Measurements from ENCODE around the gene MAPK11. TPM values are rescaled to one million over a fixed set of nuclear protein-coding genes. Genes with fewer than 3 reads are reported as not detected.

The MAPK11 gene
- polyA plus RNA-seq, 3 donors, result 0.81 TPM; not detected in 2

DNA sequence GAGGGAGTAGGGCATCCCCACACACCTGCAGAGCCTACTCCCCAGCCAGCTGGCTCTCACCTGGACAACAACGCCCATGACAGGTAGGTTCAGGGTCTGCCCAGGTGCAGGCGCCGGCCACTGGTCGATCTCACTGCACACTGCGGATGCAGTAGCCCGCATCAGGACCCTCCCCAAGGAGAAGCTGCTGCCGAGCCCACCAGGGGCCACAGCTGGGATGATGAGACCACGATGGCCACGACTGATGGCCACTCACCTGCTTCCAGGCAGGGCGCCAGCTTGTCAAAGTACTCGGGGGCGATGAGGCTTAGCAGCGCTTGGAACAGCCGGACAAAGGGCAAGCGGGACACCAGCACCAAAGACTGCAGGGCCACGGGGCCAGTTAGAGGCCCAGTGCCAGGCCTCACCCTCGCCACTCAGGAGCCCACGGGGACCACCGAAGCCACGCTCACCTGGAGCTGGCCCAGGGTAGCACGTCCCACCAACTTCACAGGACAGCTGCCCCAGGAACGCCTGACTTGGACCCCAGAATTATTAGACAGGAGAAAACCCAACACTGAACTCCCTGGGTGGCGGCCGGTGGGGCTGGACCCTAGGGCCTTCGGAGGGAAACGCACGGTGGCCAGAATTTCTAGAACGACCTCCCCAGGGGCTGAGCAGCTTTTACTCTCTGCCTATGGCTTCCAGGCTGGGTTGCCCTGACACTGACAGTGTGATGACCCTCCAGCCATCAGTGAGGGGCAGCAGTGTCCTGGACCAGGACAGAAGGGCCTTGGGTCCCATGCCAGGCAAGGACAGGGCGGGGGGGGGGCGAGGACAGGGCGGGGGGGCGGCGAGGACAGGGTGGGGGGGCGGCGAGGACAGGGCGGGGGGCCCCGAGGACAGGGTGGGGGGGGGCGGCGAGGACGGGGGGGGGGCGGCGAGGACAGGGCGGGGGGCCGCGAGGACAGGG lies 46.2 kb upstream of the MAPK11 start:
- H3K27me3 ChIP-seq (ENCODE audit: control insufficient read depth in 2 of 2, insufficient read depth in 2 of 2, low read length in 2 of 2), result no peaks in the 10 kb centered on the region
- H3K79me2 ChIP-seq (ENCODE audit: insufficient read depth, low read length), result peaks cover 11% of the 10 kb centered on the region
- Mint-ChIP-seq H3K36me3 (peaks cover 2 to 5% of the 10 kb centered on the region in 2 donors), H3K27me3 (ENCODE audit: low read depth in 3 of 3) (peaks cover 3 to 6% (median 5%) of the 10 kb centered on the region in 3 donors), H3K9me3 (no peaks in the 10 kb centered on the region), H3K4me3 (no peak overlapping the region), H3K27ac (no peak overlapping the region), H3K4me1 (peaks cover 20% of the 10 kb centered on the region)
- H4K20me1 ChIP-seq (ENCODE audit: insufficient read depth, low read length), result no peaks in the 10 kb centered on the region
- no peak overlapping the region for H2AFZ ChIP-seq (ENCODE audit: insufficient read depth, low read depth, low read length, poor library complexity, severe bottlenecking)
- DNase-seq, result no peak
- 94% methylated on average over 28 of the region's 45 CpGs for WGBS (ENCODE audit: insufficient coverage)
- H3K36me3 ChIP-seq (replicated peaks in 1 of 2; ENCODE audit: control insufficient read depth in 1 of 2, insufficient read depth in 2 of 2, low read length in 2 of 2), result peaks cover 0 to 4% of the 10 kb centered on the region in 2 donors
- no peak overlapping the region for H3K4me2 ChIP-seq (replicated peaks; ENCODE audit: extremely low read depth, low read length, poor library complexity, severe bottlenecking)
- peaks cover 22 to 25% of the 10 kb centered on the region in 2 donors for H3K4me1 ChIP-seq (ENCODE audit: control insufficient read depth in 1 of 2, insufficient read depth in 2 of 2, low read length in 2 of 2)
- intact Hi-C loops (cut with micrococcal nuclease), result loop anchor here in 1 of 2 donors (2.0 kb wide), 1 partner anchor 14 kb away; no protein-coding TSS in a partner anchor
- no peak overlapping the region for H3K9ac ChIP-seq (ENCODE audit: insufficient read depth, low read length, poor library complexity, severe bottlenecking)
- no peak overlapping the region for H3K27ac ChIP-seq (ENCODE audit: low read depth in 1 of 2, low read length in 2 of 2)
- TF ChIP-seq, protein P1, sequence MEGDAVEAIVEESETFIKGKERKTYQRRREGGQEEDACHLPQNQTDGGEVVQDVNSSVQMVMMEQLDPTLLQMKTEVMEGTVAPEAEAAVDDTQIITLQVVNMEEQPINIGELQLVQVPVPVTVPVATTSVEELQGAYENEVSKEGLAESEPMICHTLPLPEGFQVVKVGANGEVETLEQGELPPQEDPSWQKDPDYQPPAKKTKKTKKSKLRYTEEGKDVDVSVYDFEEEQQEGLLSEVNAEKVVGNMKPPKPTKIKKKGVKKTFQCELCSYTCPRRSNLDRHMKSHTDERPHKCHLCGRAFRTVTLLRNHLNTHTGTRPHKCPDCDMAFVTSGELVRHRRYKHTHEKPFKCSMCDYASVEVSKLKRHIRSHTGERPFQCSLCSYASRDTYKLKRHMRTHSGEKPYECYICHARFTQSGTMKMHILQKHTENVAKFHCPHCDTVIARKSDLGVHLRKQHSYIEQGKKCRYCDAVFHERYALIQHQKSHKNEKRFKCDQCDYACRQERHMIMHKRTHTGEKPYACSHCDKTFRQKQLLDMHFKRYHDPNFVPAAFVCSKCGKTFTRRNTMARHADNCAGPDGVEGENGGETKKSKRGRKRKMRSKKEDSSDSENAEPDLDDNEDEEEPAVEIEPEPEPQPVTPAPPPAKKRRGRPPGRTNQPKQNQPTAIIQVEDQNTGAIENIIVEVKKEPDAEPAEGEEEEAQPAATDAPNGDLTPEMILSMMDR (IDR thresholded peaks at IDR 0.05), result no peak
- no peaks in the 10 kb centered on the region for H3K9me3 ChIP-seq (replicated peaks in 1 of 2; ENCODE audit: control insufficient read depth in 1 of 2, insufficient read depth in 1 of 2, low read length in 2 of 2)
- H3K4me3 ChIP-seq (replicated peaks in 1 of 3; ENCODE audit: low read depth in 2 of 3, low read length in 3 of 3), result no peak overlapping the region

DNA sequence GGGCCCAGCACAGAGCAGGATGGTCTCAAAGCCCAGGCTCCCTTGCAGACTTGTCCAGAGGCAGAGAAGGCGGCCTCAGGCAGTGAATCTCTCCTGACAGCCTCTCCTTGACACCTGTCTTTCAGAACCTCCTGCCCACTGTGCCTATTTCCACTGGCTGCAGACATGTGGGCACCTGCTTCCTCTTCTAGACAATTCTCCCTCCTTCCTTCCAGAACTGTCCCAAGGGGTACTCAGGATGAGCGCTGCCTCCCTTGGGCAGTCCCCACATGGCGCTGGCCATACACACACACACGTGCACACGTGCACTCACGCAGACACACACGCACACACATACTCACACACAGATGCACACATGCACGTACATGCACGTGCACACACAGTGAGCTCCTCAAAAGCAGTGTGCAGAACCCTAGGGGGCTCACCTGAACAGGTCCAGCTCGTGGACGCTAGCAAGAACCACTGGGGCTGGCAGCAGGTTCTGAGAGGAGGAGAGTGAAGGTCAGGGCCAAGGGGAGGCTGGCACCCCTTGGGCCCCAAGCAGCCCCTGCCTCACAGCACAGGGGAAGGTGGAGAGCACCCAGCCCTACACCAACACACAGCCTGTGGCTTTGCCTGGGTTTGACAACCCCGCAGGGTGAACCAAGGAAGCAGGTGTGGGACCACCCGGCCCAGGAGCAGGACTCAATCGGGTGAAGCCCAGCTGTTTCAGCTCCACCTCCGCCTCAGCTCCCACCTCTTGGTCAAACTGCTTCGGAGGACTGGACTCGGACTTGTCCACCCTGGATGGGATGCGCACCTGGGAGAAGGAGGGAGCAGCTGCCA lies 45.3 kb upstream of the MAPK11 start:
- WGBS (ENCODE audit: insufficient coverage), result 78% methylated on average over 13 of the region's 18 CpGs
- intact Hi-C loops (cut with micrococcal nuclease), result loop anchor here in 1 of 2 donors (2.0 kb wide), 1 partner anchor 13 kb away; no protein-coding TSS in a partner anchor
- H3K4me1 ChIP-seq (ENCODE audit: control insufficient read depth in 1 of 2, insufficient read depth in 2 of 2, low read length in 2 of 2), result peaks cover 22 to 25% of the 10 kb centered on the region in 2 donors
- H3K9ac ChIP-seq (ENCODE audit: insufficient read depth, low read length, poor library complexity, severe bottlenecking), result peak overlapping the region; percentile 66
- peaks cover 11% of the 10 kb centered on the region for H3K79me2 ChIP-seq (ENCODE audit: insufficient read depth, low read length)
- peak overlapping the region in 1 of 3 experiments; percentile 74 for H3K4me3 ChIP-seq (replicated peaks in 1 of 3; ENCODE audit: low read depth in 2 of 3, low read length in 3 of 3)
- H3K27ac Mint-ChIP-seq, result peak overlapping the region in 1 of 7 donors; percentile 67
- H2AFZ ChIP-seq (ENCODE audit: insufficient read depth, low read depth, low read length, poor library complexity, severe bottlenecking), result peak overlapping the region; percentile 80
- H3K4me2 ChIP-seq (replicated peaks; ENCODE audit: extremely low read depth, low read length, poor library complexity, severe bottlenecking), result peak overlapping the region; percentile 84
- DNase-seq, result no peak
- H3K27ac ChIP-seq (ENCODE audit: low read depth in 1 of 2, low read length in 2 of 2), result peak overlapping the region in 1 of 2 donors; percentile 87
- peaks cover 0 to 4% of the 10 kb centered on the region in 2 donors for H3K36me3 ChIP-seq (replicated peaks in 1 of 2; ENCODE audit: control insufficient read depth in 1 of 2, insufficient read depth in 2 of 2, low read length in 2 of 2)
- TF ChIP-seq, protein P1 (IDR thresholded peaks at IDR 0.05), result no peak
- no peaks in the 10 kb centered on the region for H3K27me3 ChIP-seq (ENCODE audit: control insufficient read depth in 2 of 2, insufficient read depth in 2 of 2, low read length in 2 of 2)
- no peaks in the 10 kb centered on the region for H4K20me1 ChIP-seq (ENCODE audit: insufficient read depth, low read length)
- no peaks in the 10 kb centered on the region for H3K9me3 ChIP-seq (replicated peaks in 1 of 2; ENCODE audit: control insufficient read depth in 1 of 2, insufficient read depth in 1 of 2, low read length in 2 of 2)
- H3K36me3 Mint-ChIP-seq, result peaks cover 2 to 5% of the 10 kb centered on the region in 2 donors
- H3K27me3 Mint-ChIP-seq (ENCODE audit: low read depth in 3 of 3), result peaks cover 3 to 6% (median 6%) of the 10 kb centered on the region in 3 donors
- peak overlapping the region; percentile 66 to 74 for H3K4me3 Mint-ChIP-seq
- H3K4me1 Mint-ChIP-seq, result peaks cover 20% of the 10 kb centered on the region
- H3K9me3 Mint-ChIP-seq, result no peaks in the 10 kb centered on the region

Measured in CD14-positive monocyte (primary cell).